Left lung (tissue), 10 donors: Measurements from ENCODE around the gene SLC22A23. TPM values are rescaled to one million over a fixed set of nuclear protein-coding genes. Genes with fewer than 3 reads are reported as not detected.
A peak's percentile ranks its signal among the peaks of the same experiment; 100 is the strongest.

Experiments used
- ATAC-seq: fragments of 200-7000 bp; cut with Tn5 transposase; one replicate; pipeline ENCODE4 v1.9.1; 2020; ENCODE audit warnings: moderate library complexity
- DNase-seq, 4 donors: peaks; one replicate each; pipeline ENCODE4 v3.0.0-alpha.2; 2013 to 2020
- H3K27ac ChIP-seq, 2 donors: fragments of 200-600 bp; sonication (generic) in 1 of 2; one replicate each; pipeline versions ENCODE4 v1.5.0 to v1.8.0; 2020 to 2021
- H3K27me3 ChIP-seq, 2 donors: fragments of 200-600 bp; sonication (generic) in 1 of 2; one replicate each; pipeline versions ENCODE4 v1.5.0 to v1.8.0; 2020 to 2021
- H3K36me3 ChIP-seq, 2 donors: fragments of 200-600 bp; sonication (generic) in 1 of 2; one replicate each; pipeline versions ENCODE4 v1.5.0 to v1.8.0; 2020 to 2021
- H3K4me1 ChIP-seq, 2 donors: fragments of 200-600 bp; one replicate each; pipeline ENCODE4 v1.8.0; 2021
- H3K4me3 ChIP-seq, 2 donors: fragments of 200-600 bp; sonication (generic) in 1 of 2; one replicate each; pipeline versions ENCODE4 v1.5.0 to v1.8.0; 2020 to 2021; ENCODE audit warnings: mild to moderate bottlenecking in 1 of 2
- H3K9me3 ChIP-seq, 2 donors: fragments of 200-600 bp; sonication (generic) in 1 of 2; one replicate each; pipeline versions ENCODE4 v1.5.0 to v1.8.0; 2020 to 2021
- intact Hi-C, 2 donors: fragments of 100-400 bp; cut with DNase I; formaldehyde crosslinking; loops; one replicate each; pipeline versions ENCODE4 v1.11.2 to v1.14.2; 2022
- polyA plus RNA-seq, 6 donors: library from polyadenylated mRNA; unstranded; fragments of 120-200 nt; gene quantifications; one replicate each; pipeline ENCODE4 v1.2.1, GENCODE V29; 2013; ENCODE audit not compliant: insufficient read length in 6 of 6
- total RNA-seq, 2 donors: library from RNA; stranded (reverse); fragmentation: NEBNext Ultra II Directional; extraction: Animal tissue kit (Norgen Biotek cat#: 25700); gene quantifications; one replicate each; pipeline ENCODE4 v1.2.1, GENCODE V29; 2021
- TF ChIP-seq, protein P1 (sequence below), 2 donors: fragments of 200-600 bp; sonication (generic) in 1 of 2; IDR thresholded peaks; one replicate each; pipeline versions ENCODE4 v1.5.0 to v1.8.0; 2021; ENCODE audit warnings: antibody characterized with exemption in 2 of 2
- donor health status: DM: no; HTN: yes; CAD: no.
- donor health status: DM: no; HTN: no; CAD: no.

The SLC22A23 gene
- total and polyA plus RNA-seq, 8 donors, result 19.7 to 31.2 (median 23.9) TPM

DNA sequence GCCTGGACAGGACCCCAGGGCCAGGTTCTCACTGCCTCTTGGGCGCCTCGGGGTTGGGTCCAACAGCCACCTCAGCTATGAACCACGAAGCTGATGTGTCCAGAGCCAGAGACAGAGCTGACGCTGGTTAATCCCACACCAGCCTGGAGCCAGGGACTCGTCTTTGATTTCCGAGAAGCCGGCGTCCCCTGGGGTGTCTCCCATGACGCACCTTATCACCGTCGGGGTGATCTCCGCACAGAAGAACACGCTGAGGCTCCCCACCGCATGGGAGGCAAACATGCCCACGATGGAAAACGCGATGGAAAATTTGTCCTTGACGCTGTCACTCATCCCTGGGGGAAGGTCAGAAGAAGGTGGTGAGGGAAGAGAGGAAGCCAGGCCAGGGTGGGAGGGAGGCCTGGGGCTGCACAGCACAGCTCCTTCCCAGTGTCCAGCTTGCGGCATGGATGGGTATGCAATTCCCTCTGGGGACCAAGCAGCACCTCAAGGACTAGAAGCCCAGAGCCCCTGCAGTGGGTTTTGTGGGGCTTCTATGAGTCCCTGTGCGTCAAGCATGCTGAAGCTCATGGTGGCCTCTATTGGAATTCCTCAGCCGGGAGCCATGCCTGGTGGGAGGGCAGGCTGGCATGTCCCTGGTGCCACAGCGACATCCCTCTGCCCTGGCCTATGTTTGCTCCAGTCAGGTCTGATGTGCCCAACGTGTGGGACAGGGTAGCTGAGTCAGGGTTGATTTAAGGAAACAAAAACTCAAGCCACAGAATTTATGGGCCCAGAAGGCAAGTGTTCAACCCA is 173.0 kb downstream of the SLC22A23 start:
- H3K27ac ChIP-seq, result no peak overlapping the region
- TF ChIP-seq, protein P1, sequence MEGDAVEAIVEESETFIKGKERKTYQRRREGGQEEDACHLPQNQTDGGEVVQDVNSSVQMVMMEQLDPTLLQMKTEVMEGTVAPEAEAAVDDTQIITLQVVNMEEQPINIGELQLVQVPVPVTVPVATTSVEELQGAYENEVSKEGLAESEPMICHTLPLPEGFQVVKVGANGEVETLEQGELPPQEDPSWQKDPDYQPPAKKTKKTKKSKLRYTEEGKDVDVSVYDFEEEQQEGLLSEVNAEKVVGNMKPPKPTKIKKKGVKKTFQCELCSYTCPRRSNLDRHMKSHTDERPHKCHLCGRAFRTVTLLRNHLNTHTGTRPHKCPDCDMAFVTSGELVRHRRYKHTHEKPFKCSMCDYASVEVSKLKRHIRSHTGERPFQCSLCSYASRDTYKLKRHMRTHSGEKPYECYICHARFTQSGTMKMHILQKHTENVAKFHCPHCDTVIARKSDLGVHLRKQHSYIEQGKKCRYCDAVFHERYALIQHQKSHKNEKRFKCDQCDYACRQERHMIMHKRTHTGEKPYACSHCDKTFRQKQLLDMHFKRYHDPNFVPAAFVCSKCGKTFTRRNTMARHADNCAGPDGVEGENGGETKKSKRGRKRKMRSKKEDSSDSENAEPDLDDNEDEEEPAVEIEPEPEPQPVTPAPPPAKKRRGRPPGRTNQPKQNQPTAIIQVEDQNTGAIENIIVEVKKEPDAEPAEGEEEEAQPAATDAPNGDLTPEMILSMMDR (IDR thresholded peaks at IDR 0.05), result no peak
- ATAC-seq, result no peak
- peaks cover 0 to 7% of the 10 kb centered on the region in 2 donors for H3K36me3 ChIP-seq
- no peaks in the 10 kb centered on the region for H3K9me3 ChIP-seq
- DNase-seq, result peak in 1 of 4 donors; percentile 26
- peaks cover 3 to 21% of the 10 kb centered on the region in 2 donors for H3K4me1 ChIP-seq
- H3K27me3 ChIP-seq, result no peaks in the 10 kb centered on the region
- no peak overlapping the region for H3K4me3 ChIP-seq
- intact Hi-C loops, result loop anchor here in 1 of 2 donors (10.0 kb wide), 1 partner anchor 171 kb away; the partner anchor contains the start of gene SLC22A23

DNA sequence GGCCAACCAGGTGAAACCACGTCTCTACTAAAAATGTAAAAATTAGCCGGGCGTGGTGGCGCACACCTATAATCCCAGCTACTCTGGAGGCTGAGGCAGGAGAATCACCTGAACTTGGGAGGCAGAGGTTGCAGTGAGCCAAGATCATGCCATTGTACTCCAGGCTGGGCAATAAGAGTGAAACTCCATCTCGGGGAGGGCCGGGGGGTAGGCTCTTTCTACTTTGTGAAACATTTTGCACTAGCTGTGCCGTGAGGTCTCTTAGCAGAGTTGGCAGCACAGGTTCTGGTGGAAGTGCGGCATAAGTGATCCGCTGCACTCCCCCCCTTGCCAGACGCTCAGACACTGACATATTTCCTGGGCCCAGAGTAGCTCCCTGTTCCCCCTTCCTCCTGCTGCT is 173.6 kb downstream of the SLC22A23 start:
- Histone ChIP-seq H3K36me3 (peaks cover 0 to 7% of the 10 kb centered on the region in 2 donors), H3K27me3 (no peaks in the 10 kb centered on the region), H3K4me1 (peaks cover 3 to 21% of the 10 kb centered on the region in 2 donors), H3K9me3 (no peaks in the 10 kb centered on the region), H3K4me3 (no peak overlapping the region), H3K27ac (no peak overlapping the region)
- TF ChIP-seq, protein P1 (IDR thresholded peaks at IDR 0.05), result no peak
- DNase-seq (peak in 1 of 4 donors; percentile 10), ATAC-seq (no peak)
- intact Hi-C loops, result loop anchor here in 1 of 2 donors (10.0 kb wide), 1 partner anchor 172 kb away; the partner anchor contains the start of gene SLC22A23

DNA sequence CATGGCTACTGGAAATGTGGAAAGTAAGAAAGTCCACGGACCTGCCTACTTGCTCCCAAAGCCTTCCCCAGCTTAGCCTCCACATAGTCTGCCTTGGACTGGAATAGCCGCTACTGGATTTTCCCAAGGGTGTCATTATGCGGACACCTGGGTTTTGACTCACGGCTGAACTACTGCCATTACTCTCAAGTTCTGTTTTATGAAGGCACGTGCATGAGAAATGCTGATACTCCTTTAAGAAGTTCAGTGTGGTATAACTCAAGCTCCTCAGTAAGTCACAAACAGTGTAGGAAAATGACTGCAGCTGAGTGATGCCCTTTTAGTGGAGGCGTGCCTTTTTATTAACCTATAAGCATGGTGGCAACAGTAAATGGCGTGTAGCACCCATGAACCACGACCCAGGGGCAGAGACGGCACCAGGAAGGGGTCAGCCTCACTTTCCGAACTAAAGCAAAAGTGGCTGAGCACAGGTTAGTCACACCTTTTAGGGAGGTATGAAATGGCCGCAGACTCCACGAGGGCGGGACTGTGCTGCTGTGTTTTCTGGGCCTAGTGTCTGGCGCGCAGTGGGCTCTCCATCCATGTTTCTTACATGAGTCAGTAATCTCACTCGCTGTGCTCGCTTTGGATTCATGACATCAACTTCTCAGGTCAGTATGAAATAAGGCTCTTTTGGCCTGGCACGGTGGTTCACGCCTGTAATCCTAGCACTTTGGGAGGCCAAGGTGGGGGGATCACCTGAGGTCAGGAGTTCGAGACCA is 174.2 kb downstream of the SLC22A23 start:
- peak in 1 of 4 donors; percentile 26 for DNase-seq
- intact Hi-C loops, result loop anchor here in 1 of 2 donors (10.0 kb wide), 1 partner anchor 172 kb away; the partner anchor contains the start of gene SLC22A23
- Histone ChIP-seq H3K36me3 (peaks cover 0 to 7% of the 10 kb centered on the region in 2 donors), H3K9me3 (no peaks in the 10 kb centered on the region), H3K4me1 (peaks cover 3 to 21% of the 10 kb centered on the region in 2 donors), H3K27ac (peak overlapping the region; percentile 26 to 58), H3K27me3 (no peaks in the 10 kb centered on the region), H3K4me3 (no peak overlapping the region)
- TF ChIP-seq, protein P1 (IDR thresholded peaks at IDR 0.05), result no peak
- ATAC-seq, result no peak

DNA sequence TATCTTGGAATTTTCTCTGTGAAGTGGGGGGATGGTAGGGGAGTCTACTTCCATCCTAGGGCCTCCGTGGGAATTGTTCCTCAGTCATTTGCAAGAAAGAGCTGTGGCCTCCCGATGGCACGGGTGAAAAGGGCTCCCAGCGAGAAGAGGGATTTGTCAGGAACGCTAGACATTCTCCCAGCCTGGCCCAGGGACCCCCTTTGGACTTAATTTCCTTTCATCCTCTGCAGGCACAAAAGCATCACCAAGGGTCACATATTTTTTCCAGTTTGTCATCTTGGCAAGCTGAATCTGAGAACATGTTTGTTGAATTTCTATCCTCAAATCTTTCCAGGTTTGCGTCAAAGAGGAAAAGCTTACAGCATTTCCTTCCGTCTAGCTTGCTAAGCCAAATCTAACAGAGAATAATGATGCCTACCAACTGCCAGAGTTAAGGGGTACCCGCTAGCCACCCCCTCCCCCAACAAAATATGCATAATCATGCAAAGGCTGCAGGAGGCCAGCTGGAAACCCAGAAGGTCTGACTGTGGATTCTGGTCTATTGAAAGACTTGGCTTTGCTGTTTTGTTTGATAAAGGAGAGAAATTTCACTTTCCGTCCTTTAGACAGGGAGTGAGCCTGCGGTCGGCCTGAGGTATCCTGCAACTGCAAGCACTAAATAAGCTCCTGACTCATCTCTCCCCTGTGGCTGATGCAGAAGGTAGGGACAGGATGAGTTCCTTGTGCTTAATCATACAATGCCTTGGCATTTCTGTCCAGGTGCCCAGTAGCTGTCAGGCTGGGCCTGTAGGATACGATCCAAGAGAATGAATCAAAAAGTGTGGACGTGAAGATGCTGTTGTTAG is 175.0 kb downstream of the SLC22A23 start:
- TF ChIP-seq, protein P1 (IDR thresholded peaks at IDR 0.05), result no peak
- Histone ChIP-seq H3K4me1 (peaks cover 3 to 21% of the 10 kb centered on the region in 2 donors), H3K9me3 (no peaks in the 10 kb centered on the region), H3K27me3 (no peaks in the 10 kb centered on the region), H3K36me3 (peaks cover 0 to 7% of the 10 kb centered on the region in 2 donors), H3K27ac (peak overlapping the region; percentile 26 to 58), H3K4me3 (no peak overlapping the region)
- intact Hi-C loops, result loop anchor here in 1 of 2 donors (10.0 kb wide), 1 partner anchor 173 kb away; the partner anchor contains the start of gene SLC22A23
- ATAC-seq, result peak; percentile 19
- peak in 2 of 4 donors; percentile 15 to 26 for DNase-seq
